ENCODE measurements around the gene PGC. TPM values are rescaled to one million over a fixed set of nuclear protein-coding genes. Genes with fewer than 3 reads are reported as not detected.
A peak's percentile ranks its signal among the peaks of the same experiment; 100 is the strongest.

Gene PGC
- total and polyA plus RNA-seq, 2 of the 8 experiments (the other 6 are each of a cell fraction or from before 2014, with no cell fraction given), result 0.09 TPM; not detected in 1

GRCh38 chr6:41699063-41699462, 48.1 kb downstream of the PGC start:
- H2BK20ac ChIP-seq (ENCODE audit: low read length), result no peak overlapping the region
- no peak overlapping the region for H3K4me2 ChIP-seq (ENCODE audit: insufficient read depth in 1 of 2, low read depth in 2 of 2, low read length in 2 of 2)
- H2AFZ ChIP-seq (ENCODE audit: low read length), result no peak overlapping the region
- 82% methylated on average over 2 of the region's 2 CpGs; no CpG with 5 or more reads in 1 of the 2 experiments for WGBS, 2 experiments (ENCODE audit: extremely low coverage in 1 of 2, insufficient coverage in 1 of 2, insufficient read length in 1 of 2, insufficient replicate concordance in 2 of 2, low coverage in 1 of 2, low lambda C conversion rate in 2 of 2, missing lambda C conversion rate in 1 of 2)
- H3K4ac ChIP-seq (replicated peaks; ENCODE audit: insufficient read length, low read depth, low read length), result no peak overlapping the region
- H3K23me2 ChIP-seq (ENCODE audit: low read depth, low read length), result no peaks in the 10 kb centered on the region
- H4K91ac ChIP-seq (replicated peaks; ENCODE audit: insufficient read length, low read length), result no peak overlapping the region
- ChIA-PET POLR2A (ENCODE audit: partially characterized antibody) (interaction anchor here (1.7 kb wide), 1 partner anchor 17 kb away, joined by 4 read pairs; no protein-coding TSS in a partner anchor), CTCF (ENCODE audit: partially characterized antibody) (interaction anchor here (1.0 to 12.5 kb wide), 9 partner anchors 9 to 392 kb away, joined by 3 to 181 read pairs (median 4); no protein-coding TSS in a partner anchor)
- H3K56ac ChIP-seq (replicated peaks; ENCODE audit: insufficient read length, low read depth, low read length), result no peak overlapping the region
- H3K4me1 ChIP-seq (replicated peaks in 1 of 4; ENCODE audit: control insufficient read depth in 3 of 4, insufficient read depth in 4 of 4, low read length in 3 of 4), result peaks cover 0 to 8% (median 2%) of the 10 kb centered on the region in 4 experiments; a peak in 5 of 7 replicates
- FAIRE-seq (no peak), DNase-seq (ENCODE audit: low read depth in 1 of 2, low spot score in 2 of 2) (no peak)
- no peaks in the 10 kb centered on the region for H3K79me2 ChIP-seq (ENCODE audit: control insufficient read depth in 1 of 2, insufficient read depth in 2 of 2, low read length in 2 of 2)
- H3K18ac ChIP-seq (ENCODE audit: extremely low read depth, low read length), result no peak overlapping the region
- H4K20me1 ChIP-seq (replicated peaks in 1 of 2; ENCODE audit: control insufficient read depth in 1 of 2, insufficient read depth in 2 of 2, low read length in 2 of 2), result peaks cover 0 to 2% of the 10 kb centered on the region in 2 experiments
- H3K9me3 ChIP-seq (ENCODE audit: insufficient read depth in 2 of 2, low read depth in 1 of 2, low read length in 1 of 2), result no peaks in the 10 kb centered on the region
- H4K5ac ChIP-seq (ENCODE audit: insufficient read length, low read depth, low read length), result no peak overlapping the region
- no peaks in the 10 kb centered on the region; a peak in 2 of 7 replicates for H3K27me3 ChIP-seq (replicated peaks in 1 of 4; ENCODE audit: control insufficient read depth in 3 of 4, extremely low read depth in 1 of 4, insufficient read depth in 3 of 4, low read length in 3 of 4)
- H2AK5ac ChIP-seq (ENCODE audit: low read depth, low read length), result no peak overlapping the region
- TF ChIP-seq HDAC6 (IDR thresholded peaks at IDR 0.05; ENCODE audit: low read depth, low read length) (no peak), FOSL1 (IDR thresholded peaks at IDR 0.05; ENCODE audit: insufficient read depth, low read depth, low read length) (no peak), SIRT6 (IDR thresholded peaks at IDR 0.05; ENCODE audit: low read length) (no peak), ATF3 (IDR thresholded peaks at IDR 0.05; ENCODE audit: insufficient read depth, low read depth, low read length) (no peak)
- no peak overlapping the region for H2BK5ac ChIP-seq (ENCODE audit: low read depth, low read length)
- H4K8ac ChIP-seq (ENCODE audit: extremely low read depth, insufficient read depth, low read length), result no peak overlapping the region
- H3K4me3 ChIP-seq (ENCODE audit: extremely low read depth in 1 of 4, insufficient read depth in 2 of 4, low read depth in 3 of 4, low read length in 4 of 4), result no peak overlapping the region
- no peak overlapping the region for H3K9ac ChIP-seq (replicated peaks in 1 of 4; ENCODE audit: extremely low read depth in 1 of 4, low read depth in 3 of 4, low read length in 3 of 4)
- H3K79me1 ChIP-seq (ENCODE audit: low read depth, low read length), result no peaks in the 10 kb centered on the region
- no peak overlapping the region for H3K14ac ChIP-seq (ENCODE audit: insufficient read length)
- H2BK120ac ChIP-seq (replicated peaks; ENCODE audit: low read depth, low read length), result no peak overlapping the region
- H3K23ac ChIP-seq (ENCODE audit: insufficient read length), result no peak overlapping the region
- H2BK15ac ChIP-seq (ENCODE audit: low read length), result no peak overlapping the region
- H2BK12ac ChIP-seq (ENCODE audit: low read depth, low read length), result 0 out of 2 replicates have a peak overlapping the region, but pooled peaks have one; percentile 6
- no peaks in the 10 kb centered on the region for H3K36me3 ChIP-seq (ENCODE audit: control insufficient read depth in 2 of 4, insufficient read depth in 4 of 4, low read length in 3 of 4)
- no peak overlapping the region for H3K27ac ChIP-seq (ENCODE audit: low read depth, low read length)

All from H1 (cell line).